Cardiac atrium fibroblast (primary cell): ENCODE results near the gene SH2B2. TPM values are rescaled to one million over a fixed set of nuclear protein-coding genes. Genes with fewer than 3 reads are reported as not detected.

ENCODE experiments used
- total RNA-seq: library from RNA; depleted of rRNA; stranded (reverse); fragments of >200 nt; gene quantifications from 2 replicates; pipeline ENCODE4 v1.2.3, GENCODE V29; 2015

SH2B2 gene
- total RNA-seq: 0.54 and 7.3 TPM in 2 replicates

DNA sequence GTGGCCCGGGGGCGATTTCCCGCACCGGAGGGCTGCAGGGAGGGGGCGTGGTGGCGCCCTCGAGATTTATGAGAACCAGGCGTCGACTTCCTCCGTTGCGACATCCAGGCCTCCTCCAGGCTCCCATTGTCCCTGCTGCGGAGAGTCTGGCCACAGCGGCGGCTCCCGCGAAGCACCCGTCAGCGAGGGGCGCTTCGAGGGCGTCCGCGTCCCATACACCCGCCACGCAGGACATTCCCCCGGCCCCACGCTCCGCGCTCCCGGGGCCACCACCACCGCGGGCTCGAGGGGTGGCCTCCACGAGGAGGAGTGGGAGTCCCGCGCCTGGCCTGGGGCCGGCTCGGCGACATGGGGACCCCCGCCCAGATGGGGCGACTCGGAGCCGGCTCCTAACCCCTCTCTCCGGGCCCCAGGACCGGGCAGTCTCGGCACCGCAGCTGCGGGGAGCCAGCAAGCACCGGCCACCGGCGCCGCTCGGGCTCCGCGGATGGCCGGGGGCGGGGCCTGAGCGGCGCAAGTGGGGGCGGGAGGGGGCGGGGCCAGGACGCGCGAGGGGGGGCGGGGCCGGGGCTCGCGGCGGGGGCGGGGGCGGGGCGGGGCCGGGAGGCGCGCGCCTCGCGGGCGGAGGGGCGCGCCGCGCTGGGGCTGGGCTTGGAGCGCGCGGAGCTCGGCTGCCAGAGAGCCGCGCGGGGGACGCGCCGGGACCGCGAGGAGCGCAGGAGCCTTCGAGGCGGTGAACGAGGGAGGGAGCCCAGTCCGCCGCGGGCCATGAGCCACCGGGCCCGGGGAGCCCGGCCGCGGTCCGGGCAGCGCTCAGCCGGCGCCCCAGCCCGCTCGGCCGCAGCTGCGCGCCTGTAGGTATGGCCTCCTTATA, at the start of gene SH2B2:
Gene SH2B2 (plus strand): TSS at position 632 of the 874 bp plus-strand sequence. CDS start 13,683 bp downstream, outside the sequence.

DNA sequence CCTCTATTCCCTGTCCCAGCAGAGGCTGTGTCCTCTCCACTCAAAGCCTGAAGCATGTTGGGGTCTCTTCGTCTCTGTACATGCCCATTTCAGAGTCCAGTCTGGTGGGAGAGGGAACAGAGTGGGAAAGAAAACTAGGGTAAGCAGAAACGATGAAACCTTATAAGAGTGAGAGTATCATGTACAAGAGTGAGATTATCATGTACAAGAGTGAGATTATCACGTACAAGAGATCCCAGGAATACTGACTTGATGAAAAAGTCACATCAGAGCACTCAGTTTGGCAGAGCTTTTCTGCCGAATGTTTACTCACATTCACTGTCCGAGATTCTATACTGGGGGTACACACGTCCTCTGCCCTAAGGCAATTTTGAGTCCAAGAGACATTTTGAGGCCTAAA, 69.7 kb downstream of the SH2B2 start, which contains the start of gene SPDYE6:
Gene SPDYE6 (minus strand): TSS at position 101 of the 400 bp plus-strand sequence. CDS start 421 bp downstream, outside the sequence.

Other genes with a start within 250 kb of the SH2B2 start
- not detected in 2 replicates for gene SPDYE6, start 69.6 kb downstream of the SH2B2 start, total RNA-seq
- gene PRKRIP1, start 109.5 kb downstream of the SH2B2 start, total RNA-seq: 14.4 and 15.7 TPM in 2 replicates
- gene ORAI2, start 146.7 kb downstream of the SH2B2 start, total RNA-seq: 38.6 and 39.9 TPM in 2 replicates
- 7.4 and 20.3 TPM in 2 replicates for gene ALKBH4, start 178.0 kb downstream of the SH2B2 start, total RNA-seq
- 5.6 and 13.9 TPM in 2 replicates for gene LRWD1, start 178.1 kb downstream of the SH2B2 start, total RNA-seq
- 26.4 and 27.4 TPM in 2 replicates for gene POLR2J, start 192.1 kb downstream of the SH2B2 start, total RNA-seq
- 0.18 and 1.1 TPM in 2 replicates for gene RASA4B, start 230.9 kb downstream of the SH2B2 start, total RNA-seq